DMS114 treated with DMSO at 0.1 percent for 48 hours (cell line): Measurements from ENCODE around the gene RIT2.

Source experiments
- DNase-seq: peaks from one replicate; lab custom pipeline; 2025; ENCODE audit not compliant: unreplicated experiment; lab: John Stamatoyannopoulos, UW

The RIT2 gene

DNA sequence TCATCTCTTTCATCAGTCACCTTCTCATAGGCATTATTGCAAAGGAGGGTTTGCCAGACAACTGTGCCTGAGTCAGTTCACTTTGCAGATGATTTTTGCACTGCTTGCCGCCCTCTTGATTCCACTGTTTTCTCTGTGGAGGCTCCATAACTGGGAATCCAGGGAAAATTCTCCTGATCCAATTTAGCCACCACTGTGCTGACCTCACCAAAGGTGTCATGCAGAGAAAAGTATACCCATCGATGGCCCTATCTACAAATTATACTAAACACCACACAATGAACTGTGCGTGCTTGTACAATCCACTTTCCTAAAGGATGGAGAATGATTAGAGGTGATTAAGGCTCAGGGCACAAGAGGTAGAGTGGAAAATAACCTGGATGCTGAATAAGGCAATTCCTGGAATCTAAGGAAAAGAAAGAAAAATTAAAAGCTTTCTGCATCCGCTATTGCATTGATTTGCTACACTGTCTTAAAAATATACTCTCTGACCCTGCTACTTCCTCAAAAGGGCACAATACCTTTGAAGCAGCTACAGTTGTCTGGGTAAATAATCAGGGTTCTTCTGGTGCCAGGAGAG lies 409.4 kb downstream of the RIT2 start:
- no peak for DNase-seq
